Hepatocyte (in vitro differentiated cells): ENCODE results near the gene VAV2.

Experiments used
- EZH2 ChIP-seq: fragments of 200-600 bp; sonication (generic); IDR thresholded peaks from 2 replicates; pipeline ENCODE4 v1.6.1; 2016; ENCODE audit warnings: antibody characterized with exemption, mild to moderate bottlenecking, borderline replicate concordance
- EZH2phosphoT487 ChIP-seq: fragments of 200-600 bp; sonication (generic); IDR thresholded peaks from one replicate; pipeline ENCODE4 v1.6.1; 2018; ENCODE audit warnings: antibody characterized with exemption, mild to moderate bottlenecking, low read depth, moderate library complexity; ENCODE audit not compliant: unreplicated experiment, severe bottlenecking
- TF ChIP-seq, protein P1 (sequence below): fragments of 200-600 bp; sonication (generic); IDR thresholded peaks from 2 replicates; pipeline ENCODE4 v1.5.1; 2016; ENCODE audit warnings: antibody characterized with exemption, mild to moderate bottlenecking; ENCODE audit not compliant: poor library complexity

GRCh38 chr9:133760713-133761290, 231.3 kb downstream of the VAV2 start:
- no peak for TF ChIP-seq EZH2phosphoT487
- TF ChIP-seq EZH2, result no peak
- TF ChIP-seq, protein P1, sequence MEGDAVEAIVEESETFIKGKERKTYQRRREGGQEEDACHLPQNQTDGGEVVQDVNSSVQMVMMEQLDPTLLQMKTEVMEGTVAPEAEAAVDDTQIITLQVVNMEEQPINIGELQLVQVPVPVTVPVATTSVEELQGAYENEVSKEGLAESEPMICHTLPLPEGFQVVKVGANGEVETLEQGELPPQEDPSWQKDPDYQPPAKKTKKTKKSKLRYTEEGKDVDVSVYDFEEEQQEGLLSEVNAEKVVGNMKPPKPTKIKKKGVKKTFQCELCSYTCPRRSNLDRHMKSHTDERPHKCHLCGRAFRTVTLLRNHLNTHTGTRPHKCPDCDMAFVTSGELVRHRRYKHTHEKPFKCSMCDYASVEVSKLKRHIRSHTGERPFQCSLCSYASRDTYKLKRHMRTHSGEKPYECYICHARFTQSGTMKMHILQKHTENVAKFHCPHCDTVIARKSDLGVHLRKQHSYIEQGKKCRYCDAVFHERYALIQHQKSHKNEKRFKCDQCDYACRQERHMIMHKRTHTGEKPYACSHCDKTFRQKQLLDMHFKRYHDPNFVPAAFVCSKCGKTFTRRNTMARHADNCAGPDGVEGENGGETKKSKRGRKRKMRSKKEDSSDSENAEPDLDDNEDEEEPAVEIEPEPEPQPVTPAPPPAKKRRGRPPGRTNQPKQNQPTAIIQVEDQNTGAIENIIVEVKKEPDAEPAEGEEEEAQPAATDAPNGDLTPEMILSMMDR, result no peak
